Erythroblast (primary cell): ENCODE results near the gene ENDOD1.

Experiments
- GATA1 ChIP-seq: IDR thresholded peaks from 2 replicates; pipeline ENCODE4 v1.6.1; 2011; ENCODE audit warnings: low read depth, mild to moderate bottlenecking, control low read depth, low read length, moderate library complexity
- POLR2A ChIP-seq: IDR thresholded peaks from 2 replicates; pipeline ENCODE4 v1.6.1; 2011; ENCODE audit warnings: mild to moderate bottlenecking, low read length

GRCh38 chr11:95103701-95104100, 14.1 kb downstream of the ENDOD1 start:
- no peak for TF ChIP-seq POLR2A
- no peak for TF ChIP-seq GATA1
